H9 (cell line): Measurements from ENCODE around the gene HSH2D. TPM values are rescaled to one million over a fixed set of nuclear protein-coding genes. Genes with fewer than 3 reads are reported as not detected.

Experiments
- DNase-seq: peaks from one replicate; pipeline ENCODE4 v3.0.0-alpha.2; 2017
- H2AFZ ChIP-seq: one replicate; pipeline ENCODE4 v1.6.1; 2013; ENCODE audit warnings: mild to moderate bottlenecking, low read length, control low read depth, moderate library complexity
- H2AK5ac ChIP-seq: 2 replicates; pipeline ENCODE4 v1.6.1; 2013; ENCODE audit warnings: low read length, control low read depth, mixed read lengths; ENCODE audit not compliant: insufficient read length
- H2BK120ac ChIP-seq: one replicate; pipeline ENCODE4 v1.6.1; 2013; ENCODE audit warnings: low read depth, mild to moderate bottlenecking, low read length, control low read depth, inconsistent platforms; ENCODE audit not compliant: poor library complexity, severe bottlenecking
- H2BK12ac ChIP-seq: 2 replicates; pipeline ENCODE4 v1.6.1; 2013; ENCODE audit warnings: low read length, control low read depth, mixed read lengths, low read depth; ENCODE audit not compliant: insufficient read length
- H2BK15ac ChIP-seq: 2 replicates; pipeline ENCODE4 v1.6.1; 2013; ENCODE audit warnings: low read depth, low read length, control low read depth
- H2BK20ac ChIP-seq: one replicate; pipeline ENCODE4 v1.6.1; 2013; ENCODE audit warnings: low read depth, mild to moderate bottlenecking, low read length, control low read depth, inconsistent platforms; ENCODE audit not compliant: poor library complexity, severe bottlenecking
- H2BK5ac ChIP-seq: 2 replicates; pipeline ENCODE4 v1.6.1; 2013; ENCODE audit warnings: low read length, control low read depth, mixed read lengths; ENCODE audit not compliant: insufficient read length
- H3K14ac ChIP-seq: 2 replicates; pipeline ENCODE4 v1.6.1; 2013; ENCODE audit warnings: low read length, control low read depth; ENCODE audit not compliant: insufficient read depth
- H3K18ac ChIP-seq: 2 replicates; pipeline ENCODE4 v1.6.1; 2013; ENCODE audit warnings: low read depth, mild to moderate bottlenecking, mixed read lengths, low read length, control low read depth; ENCODE audit not compliant: insufficient read length
- H3K23ac ChIP-seq: 2 replicates; pipeline ENCODE4 v1.6.1; 2013; ENCODE audit warnings: low read length, control low read depth, mixed read lengths, low read depth; ENCODE audit not compliant: insufficient read length
- H3K23me2 ChIP-seq: 2 replicates; pipeline ENCODE4 v1.6.1; 2013; ENCODE audit warnings: low read depth, mild to moderate bottlenecking, mixed read lengths, low read length, control low read depth; ENCODE audit not compliant: insufficient read length, poor library complexity, severe bottlenecking
- H3K27ac ChIP-seq: 2 replicates; pipeline ENCODE4 v1.5.1; 2013; ENCODE audit warnings: low read length, control low read depth, mixed read lengths, low read depth; ENCODE audit not compliant: insufficient read length
- H3K27me3 ChIP-seq: 2 replicates; pipeline ENCODE4 v1.6.1; 2013; ENCODE audit warnings: low read length, control low read depth, inconsistent platforms; ENCODE audit not compliant: insufficient read depth
- H3K4ac ChIP-seq: 2 replicates; pipeline ENCODE4 v1.6.1; 2013; ENCODE audit warnings: low read depth, mild to moderate bottlenecking, control low read depth, inconsistent platforms, low read length, moderate library complexity
- H3K4me1 ChIP-seq: 2 replicates; pipeline ENCODE4 v1.6.1; 2013; ENCODE audit warnings: low read length, control low read depth, inconsistent platforms; ENCODE audit not compliant: insufficient read depth
- H3K4me2 ChIP-seq: 2 replicates; pipeline ENCODE4 v1.6.1; 2013; ENCODE audit warnings: low read length, control low read depth, mixed read lengths; ENCODE audit not compliant: insufficient read length, insufficient read depth
- H3K56ac ChIP-seq: 2 replicates; pipeline ENCODE4 v1.6.1; 2013; ENCODE audit warnings: low read depth, mild to moderate bottlenecking, mixed read lengths, low read length, control low read depth; ENCODE audit not compliant: insufficient read length
- H3K79me1 ChIP-seq: 2 replicates; pipeline ENCODE4 v1.6.1; 2013; ENCODE audit warnings: low read depth, mild to moderate bottlenecking, moderate library complexity, low read length, control low read depth, inconsistent platforms; ENCODE audit not compliant: insufficient read depth, poor library complexity, severe bottlenecking
- H3K79me2 ChIP-seq: 2 replicates; pipeline ENCODE4 v1.6.1; 2013; ENCODE audit warnings: low read length, control low read depth, inconsistent platforms; ENCODE audit not compliant: insufficient read depth
- H3K9ac ChIP-seq: 2 replicates; pipeline ENCODE4 v1.6.1; 2013; ENCODE audit warnings: low read length, control low read depth, mixed read lengths; ENCODE audit not compliant: insufficient read length; ENCODE audit errors: extremely low read depth
- H3K9me3 ChIP-seq: one replicate; pipeline ENCODE4 v1.6.1; 2013; ENCODE audit warnings: low read depth, low read length, inconsistent platforms; ENCODE audit not compliant: control insufficient read depth
- H3T11ph ChIP-seq: one replicate; pipeline ENCODE4 v1.6.1; 2013; ENCODE audit warnings: mild to moderate bottlenecking, low read length, control low read depth, inconsistent platforms
- H4K20me1 ChIP-seq: one replicate; pipeline ENCODE4 v1.6.1; 2013; ENCODE audit not compliant: control insufficient read depth, insufficient read length, insufficient read depth
- H4K5ac ChIP-seq: 2 replicates; pipeline ENCODE4 v1.6.1; 2013; ENCODE audit warnings: low read depth, mild to moderate bottlenecking, mixed read lengths, low read length, control low read depth; ENCODE audit not compliant: insufficient read length
- H4K8ac ChIP-seq: replicated peaks from 2 replicates; pipeline ENCODE4 v1.6.1; 2013; ENCODE audit warnings: low read length, control low read depth, mixed read lengths, low read depth; ENCODE audit not compliant: insufficient read length
- H4K91ac ChIP-seq: 2 replicates; pipeline ENCODE4 v1.6.1; 2013; ENCODE audit warnings: low read depth, mild to moderate bottlenecking, moderate library complexity, mixed read lengths, low read length, control low read depth; ENCODE audit not compliant: insufficient read length
- H3K27ac Mint-ChIP-seq, 3 experiments: 2 replicates in 2 of 3; 3 replicates in 1 of 3; pipeline ENCODE4 v1.8.0; 2020 to 2021; ENCODE audit warnings: mixed read lengths in 3 of 3, mild to moderate bottlenecking in 1 of 3, moderate library complexity in 1 of 3
- H3K27me3 Mint-ChIP-seq: 2 replicates; pipeline ENCODE4 v1.8.0; 2021; ENCODE audit warnings: low read depth, mild to moderate bottlenecking, moderate library complexity, mixed read lengths
- H3K36me3 Mint-ChIP-seq, 3 experiments: 2 replicates in 2 of 3; 3 replicates in 1 of 3; pipeline ENCODE4 v1.8.0; 2020 to 2021; ENCODE audit warnings: low read depth in 3 of 3, mixed read lengths in 3 of 3; ENCODE audit not compliant: insufficient read depth in 1 of 3
- H3K4me1 Mint-ChIP-seq, 2 experiments: 2 replicates each; pipeline ENCODE4 v1.8.0; 2020; ENCODE audit warnings: mixed read lengths in 2 of 2
- H3K4me3 Mint-ChIP-seq, 2 experiments: 2 replicates in 1 of 2; 3 replicates in 1 of 2; pipeline ENCODE4 v1.8.0; 2020 to 2021; ENCODE audit warnings: mild to moderate bottlenecking in 2 of 2, mixed read lengths in 2 of 2, moderate library complexity in 1 of 2
- H3K9me3 Mint-ChIP-seq, 2 experiments: 2 replicates in 1 of 2; 3 replicates in 1 of 2; pipeline ENCODE4 v1.8.0; 2020; ENCODE audit warnings: mild to moderate bottlenecking in 2 of 2, mixed read lengths in 2 of 2, moderate library complexity in 1 of 2
- CTCF ChIP-seq: fragments of 200-600 bp; sonication (generic); conservative IDR thresholded peaks from 3 replicates; pipeline ENCODE4 v1.8.0; 2021; ENCODE audit warnings: antibody characterized with exemption, mild to moderate bottlenecking
- WGBS: extraction: QIAGEN DNeasy Blood & Tissue Kit; methylation state at CpG from one replicate; pipeline ENCODE4 v1.1.7; 2013; ENCODE audit warnings: missing lambda C conversion rate, low lambda C conversion rate, mixed read lengths; ENCODE audit not compliant: insufficient read length; ENCODE audit errors: extremely low coverage; 5-methylcytosine and 5-hydroxymethylcytosine counted together
- total RNA-seq: library from RNA; stranded (reverse); gene quantifications from 2 replicates; pipeline ENCODE4 v1.2.1, GENCODE V29; 2021

Gene HSH2D
- total RNA-seq, 1 experiment from 2014 or later: 2.3 TPM

GRCh38 chr19:16111909-16112752, 31.4 kb upstream of the HSH2D start:
- H3K27me3 ChIP-seq: no peaks in the 10 kb centered on the region
- no CpG with 5 or more reads among the region's 37 CpGs for WGBS

More at GRCh38 chr19:16111909-16112752, 31.4 kb upstream of the HSH2D start:
- H3K27me3 Mint-ChIP-seq: no peaks in the 10 kb centered on the region
- Histone ChIP-seq H4K20me1 (no peaks in the 10 kb centered on the region), H3K79me2 (peaks cover 17% of the 10 kb centered on the region), H3K4me1 (no peaks in the 10 kb centered on the region), H2BK15ac (no peak overlapping the region), H3K23me2 (peaks cover 9% of the 10 kb centered on the region), H2BK20ac (no peak overlapping the region), H4K91ac (no peak overlapping the region), H4K8ac (no peak overlapping the region), H3K23ac (no peak overlapping the region), H3K18ac (no peak overlapping the region), H3K9me3 (no peaks in the 10 kb centered on the region), H3K14ac (peak overlapping the region; percentile 89), H3K4me2 (peak overlapping the region; percentile 95), H3K4ac (no peak overlapping the region), H4K5ac (no peak overlapping the region), H3K56ac (no peak overlapping the region), H2BK12ac (no peak overlapping the region), H3T11ph (no peak overlapping the region), H2BK120ac (no peak overlapping the region), H2AK5ac (no peak overlapping the region), H3K79me1 (peaks cover 8% of the 10 kb centered on the region), H2BK5ac (no peak overlapping the region), H3K9ac (peak overlapping the region; percentile 85), H2AFZ (no peak overlapping the region), H3K27ac (no peak overlapping the region)
- peaks cover 4 to 14% (median 11%) of the 10 kb centered on the region in 3 experiments; a peak in 6 of 7 replicates for H3K36me3 Mint-ChIP-seq
- peaks cover 9 to 22% of the 10 kb centered on the region in 2 experiments for H3K4me1 Mint-ChIP-seq
- no peaks in the 10 kb centered on the region for H3K9me3 Mint-ChIP-seq
- H3K27ac Mint-ChIP-seq: peak overlapping the region; percentile 97 to 99 (median 97); a peak in 6 of 7 replicates
- H3K4me3 Mint-ChIP-seq: peak overlapping the region; percentile 99
- no peak for TF ChIP-seq CTCF
- no peak for DNase-seq
